GM06990 (cell line): ENCODE results near the gene MPP3.

Experiments used
- DNase-seq: peaks from one replicate; pipeline ENCODE4 v3.0.0-alpha.2; 2011; ENCODE audit not compliant: insufficient read length; ENCODE audit errors: extremely low read depth
- H3K27me3 ChIP-seq: replicated peaks from 2 replicates; pipeline ENCODE4 v1.6.0; 2011; ENCODE audit warnings: low read length; ENCODE audit not compliant: control insufficient read depth, insufficient read depth
- H3K36me3 ChIP-seq: 2 replicates; pipeline ENCODE4 v1.5.1; 2011; ENCODE audit warnings: low read length; ENCODE audit not compliant: control insufficient read depth, insufficient read depth
- H3K4me3 ChIP-seq: replicated peaks from 2 replicates; pipeline ENCODE4 v1.5.1; 2011; ENCODE audit warnings: low read depth, mild to moderate bottlenecking, control low read depth, low read length
- TF ChIP-seq, protein P1 (sequence below): IDR thresholded peaks from 2 replicates; pipeline ENCODE4 v1.5.1; 2011; ENCODE audit warnings: low read length, control low read depth, mild to moderate bottlenecking, inconsistent platforms; ENCODE audit not compliant: insufficient read depth, poor library complexity, severe bottlenecking

MPP3 gene

GRCh38 chr17:43820759-43821158 is 12.2 kb downstream of the MPP3 start:
- Histone ChIP-seq H3K27me3 (no peaks in the 10 kb centered on the region; the same call in none of the 2 replicates), H3K4me3 (no peak overlapping the region), H3K36me3 (no peaks in the 10 kb centered on the region)
- TF ChIP-seq, protein P1, sequence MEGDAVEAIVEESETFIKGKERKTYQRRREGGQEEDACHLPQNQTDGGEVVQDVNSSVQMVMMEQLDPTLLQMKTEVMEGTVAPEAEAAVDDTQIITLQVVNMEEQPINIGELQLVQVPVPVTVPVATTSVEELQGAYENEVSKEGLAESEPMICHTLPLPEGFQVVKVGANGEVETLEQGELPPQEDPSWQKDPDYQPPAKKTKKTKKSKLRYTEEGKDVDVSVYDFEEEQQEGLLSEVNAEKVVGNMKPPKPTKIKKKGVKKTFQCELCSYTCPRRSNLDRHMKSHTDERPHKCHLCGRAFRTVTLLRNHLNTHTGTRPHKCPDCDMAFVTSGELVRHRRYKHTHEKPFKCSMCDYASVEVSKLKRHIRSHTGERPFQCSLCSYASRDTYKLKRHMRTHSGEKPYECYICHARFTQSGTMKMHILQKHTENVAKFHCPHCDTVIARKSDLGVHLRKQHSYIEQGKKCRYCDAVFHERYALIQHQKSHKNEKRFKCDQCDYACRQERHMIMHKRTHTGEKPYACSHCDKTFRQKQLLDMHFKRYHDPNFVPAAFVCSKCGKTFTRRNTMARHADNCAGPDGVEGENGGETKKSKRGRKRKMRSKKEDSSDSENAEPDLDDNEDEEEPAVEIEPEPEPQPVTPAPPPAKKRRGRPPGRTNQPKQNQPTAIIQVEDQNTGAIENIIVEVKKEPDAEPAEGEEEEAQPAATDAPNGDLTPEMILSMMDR: no peak
- no peak for DNase-seq

DNA sequence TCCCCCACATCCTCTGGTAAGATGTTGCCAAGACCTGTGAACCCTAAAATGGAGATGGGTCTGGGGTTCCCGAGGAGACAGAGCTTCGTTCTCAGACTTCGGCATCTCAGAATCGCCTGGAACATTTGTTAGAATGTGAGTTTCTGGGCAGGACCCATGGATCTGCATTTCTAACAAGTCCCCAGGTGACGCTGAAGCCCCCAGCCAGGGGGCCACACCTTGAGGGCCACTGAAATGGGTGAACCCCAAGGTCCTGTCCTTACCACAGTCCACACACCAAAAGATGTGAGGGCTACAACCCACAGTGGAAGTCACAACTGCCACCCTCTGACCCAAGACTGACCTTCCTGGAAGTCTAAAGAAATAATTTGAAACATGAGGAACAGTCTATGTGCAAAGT is 14.0 kb downstream of the MPP3 start:
- DNase-seq: no peak
- H3K27me3 ChIP-seq: no peaks in the 10 kb centered on the region; the same call in 1 of the 2 replicates
- TF ChIP-seq, protein P1: no peak
- H3K36me3 ChIP-seq: no peaks in the 10 kb centered on the region
- no peak overlapping the region for H3K4me3 ChIP-seq

DNA sequence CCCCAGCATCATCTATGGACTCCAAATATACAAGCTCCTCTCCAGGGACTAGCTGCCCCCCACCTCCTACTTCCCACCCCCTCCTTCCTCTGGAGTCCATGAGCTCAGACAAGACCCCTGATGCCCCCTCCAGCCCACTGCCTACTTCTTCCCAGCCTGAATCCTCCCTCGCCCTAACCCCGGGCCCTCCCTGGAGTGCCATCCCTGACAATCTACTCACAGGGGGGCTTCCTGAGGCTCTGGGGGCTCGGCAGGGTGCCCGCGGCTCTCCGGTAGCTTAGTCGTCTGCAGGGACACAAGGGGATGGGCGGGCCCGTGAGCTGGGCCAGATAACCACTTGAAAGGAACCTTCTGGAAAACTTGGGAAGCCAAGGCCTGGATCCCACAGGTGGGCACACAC is 15.1 kb downstream of the MPP3 start:
- no peak for DNase-seq
- TF ChIP-seq, protein P1: no peak
- Histone ChIP-seq H3K36me3 (no peaks in the 10 kb centered on the region), H3K4me3 (no peak overlapping the region), H3K27me3 (no peaks in the 10 kb centered on the region; the same call in 1 of the 2 replicates)

DNA sequence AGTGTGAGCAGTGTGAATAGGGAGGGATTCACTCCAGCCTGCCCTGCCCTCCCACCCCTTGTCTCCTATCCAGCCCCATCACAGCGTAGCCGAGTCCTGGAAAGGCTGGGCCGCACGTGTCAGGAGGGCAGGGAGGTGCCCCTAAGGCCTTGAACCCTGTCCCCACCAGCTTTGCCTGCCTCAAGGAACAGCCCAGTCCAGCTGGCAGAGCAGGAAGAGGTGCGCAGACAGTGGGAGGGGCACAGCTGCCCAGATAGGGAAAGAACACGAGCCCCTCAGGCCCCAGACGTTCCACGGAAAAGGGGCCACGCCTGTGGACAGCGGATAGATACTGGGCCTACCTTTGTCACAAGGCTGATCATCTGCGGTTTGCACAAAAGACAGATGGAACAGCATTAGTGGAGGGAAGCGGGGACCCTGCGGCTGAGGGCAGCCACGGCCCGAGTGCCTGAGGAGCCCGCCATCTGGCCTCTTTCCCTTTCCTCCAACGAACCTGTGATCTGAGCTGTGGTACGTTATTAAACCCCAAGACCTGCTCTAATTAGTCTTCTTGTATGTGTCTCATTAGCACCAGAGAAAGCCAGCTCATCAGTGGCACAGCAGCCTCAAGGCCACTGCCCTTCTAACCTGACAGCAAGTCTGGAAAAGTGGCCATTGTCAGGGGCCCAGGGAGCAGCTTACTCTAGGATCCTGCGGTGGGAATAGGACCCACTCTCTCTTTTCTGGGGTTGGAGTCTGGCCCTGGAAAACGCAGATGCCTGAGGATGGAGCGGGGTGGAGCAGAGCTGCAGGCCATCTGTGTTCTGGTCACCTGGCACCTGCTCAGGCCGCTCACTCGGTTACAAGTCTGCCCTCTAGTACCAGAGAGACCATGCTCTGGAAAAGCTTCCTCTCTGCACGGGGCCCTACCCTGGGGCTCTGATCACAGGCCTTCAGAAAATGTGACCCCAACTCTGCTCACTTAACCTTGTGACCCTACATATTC is 16.3 kb downstream of the MPP3 start:
- TF ChIP-seq, protein P1: no peak
- Histone ChIP-seq H3K27me3 (no peaks in the 10 kb centered on the region; the same call in 1 of the 2 replicates), H3K4me3 (no peak overlapping the region), H3K36me3 (no peaks in the 10 kb centered on the region)
- no peak for DNase-seq

DNA sequence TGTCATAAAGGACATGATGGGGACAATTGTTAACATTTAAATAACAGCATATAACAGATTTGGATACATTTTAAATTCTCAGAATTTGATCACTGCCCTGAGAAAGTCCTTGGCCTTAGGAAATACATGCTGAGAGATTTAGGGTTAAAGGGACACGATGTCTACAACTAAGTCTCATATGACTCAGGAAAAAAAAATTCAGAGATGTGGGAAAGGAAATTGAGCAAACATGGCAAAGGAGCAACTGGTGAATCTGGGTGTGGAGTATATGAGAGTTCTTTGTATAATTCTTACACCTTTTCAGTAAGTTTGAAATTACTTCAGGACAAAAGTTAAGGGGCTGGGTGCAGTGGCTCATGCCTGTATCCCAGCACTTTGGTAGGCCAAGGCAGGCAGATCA is 18.2 kb downstream of the MPP3 start:
- Histone ChIP-seq H3K4me3 (no peak overlapping the region), H3K36me3 (no peaks in the 10 kb centered on the region), H3K27me3 (no peaks in the 10 kb centered on the region; the same call in none of the 2 replicates)
- no peak for DNase-seq
- TF ChIP-seq, protein P1: no peak
